GM19099 (cell line): ENCODE data around the gene MAP2K3.

ENCODE experiments used
- POLR2A ChIP-seq: IDR thresholded peaks from 3 replicates; pipeline ENCODE4 v1.6.1; 2011; ENCODE audit warnings: low read depth; ENCODE audit not compliant: insufficient read length; ENCODE audit errors: extremely low read depth

MAP2K3 gene

DNA sequence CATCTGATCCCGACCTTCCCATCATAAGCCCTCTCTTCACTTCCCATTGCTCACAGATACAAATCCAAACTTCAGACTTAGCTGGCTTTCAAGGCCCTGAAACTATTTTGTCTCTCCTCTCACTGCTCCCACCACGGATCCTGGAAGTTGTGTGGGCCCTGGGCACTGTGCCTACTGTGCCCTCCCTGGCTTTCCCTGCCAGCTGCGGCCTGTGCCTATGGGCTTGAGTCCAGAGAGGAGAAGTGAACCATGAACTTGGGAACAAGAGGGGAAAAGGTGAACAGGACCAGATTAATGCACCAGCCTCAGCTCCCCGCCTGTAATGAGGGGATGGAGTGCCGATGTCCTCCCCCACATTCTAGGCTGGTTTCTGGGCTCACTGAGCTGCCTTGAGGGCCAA lies 72.8 kb downstream of the MAP2K3 start:
- TF ChIP-seq POLR2A, result no peak

DNA sequence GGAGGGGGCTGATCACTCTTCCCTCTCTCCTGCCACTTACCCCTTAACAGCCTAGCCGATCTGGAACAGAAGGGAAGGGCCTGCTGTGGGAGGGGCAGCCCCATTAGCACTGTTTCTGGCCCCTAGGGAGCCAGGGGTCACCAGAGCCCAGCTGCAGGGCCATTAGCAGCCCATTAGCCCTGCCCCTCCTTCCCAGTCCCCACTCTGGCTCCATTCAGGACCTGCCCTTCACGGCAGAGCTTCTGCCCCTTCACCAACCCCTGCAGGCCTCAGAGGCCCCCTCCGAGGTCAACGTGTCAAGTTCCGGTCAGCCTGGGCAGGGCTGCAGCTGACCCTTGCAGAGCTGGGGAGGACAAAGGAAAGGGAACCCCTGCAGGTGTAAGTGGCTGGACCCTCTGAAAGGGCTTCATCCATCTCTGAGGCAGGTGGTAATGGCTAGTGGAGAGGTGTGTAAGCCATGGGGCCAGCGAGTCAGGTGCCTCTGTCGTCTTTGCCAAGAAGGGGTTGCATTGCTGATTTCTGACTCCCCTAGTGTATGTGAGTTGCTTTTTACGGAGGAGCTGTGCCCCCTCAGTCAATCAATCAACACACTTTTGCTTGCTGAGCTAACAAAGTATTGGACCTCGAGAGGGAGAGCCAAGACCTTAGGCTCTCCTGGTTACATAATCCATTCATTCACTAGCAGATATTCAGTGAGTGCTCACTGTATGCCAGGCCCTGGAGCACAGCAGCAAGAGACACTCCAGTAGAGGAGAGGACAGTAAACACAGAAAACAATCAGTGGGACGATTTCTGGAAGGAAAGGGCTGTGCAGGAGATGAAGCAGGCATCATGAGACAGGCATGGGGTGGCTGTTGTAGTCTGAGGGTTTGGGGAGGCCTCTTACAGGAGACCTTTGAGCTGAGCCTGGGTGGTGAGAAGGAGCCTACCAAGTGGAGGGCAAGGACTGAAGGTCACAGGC lies 73.5 kb downstream of the MAP2K3 start:
- no peak for TF ChIP-seq POLR2A

DNA sequence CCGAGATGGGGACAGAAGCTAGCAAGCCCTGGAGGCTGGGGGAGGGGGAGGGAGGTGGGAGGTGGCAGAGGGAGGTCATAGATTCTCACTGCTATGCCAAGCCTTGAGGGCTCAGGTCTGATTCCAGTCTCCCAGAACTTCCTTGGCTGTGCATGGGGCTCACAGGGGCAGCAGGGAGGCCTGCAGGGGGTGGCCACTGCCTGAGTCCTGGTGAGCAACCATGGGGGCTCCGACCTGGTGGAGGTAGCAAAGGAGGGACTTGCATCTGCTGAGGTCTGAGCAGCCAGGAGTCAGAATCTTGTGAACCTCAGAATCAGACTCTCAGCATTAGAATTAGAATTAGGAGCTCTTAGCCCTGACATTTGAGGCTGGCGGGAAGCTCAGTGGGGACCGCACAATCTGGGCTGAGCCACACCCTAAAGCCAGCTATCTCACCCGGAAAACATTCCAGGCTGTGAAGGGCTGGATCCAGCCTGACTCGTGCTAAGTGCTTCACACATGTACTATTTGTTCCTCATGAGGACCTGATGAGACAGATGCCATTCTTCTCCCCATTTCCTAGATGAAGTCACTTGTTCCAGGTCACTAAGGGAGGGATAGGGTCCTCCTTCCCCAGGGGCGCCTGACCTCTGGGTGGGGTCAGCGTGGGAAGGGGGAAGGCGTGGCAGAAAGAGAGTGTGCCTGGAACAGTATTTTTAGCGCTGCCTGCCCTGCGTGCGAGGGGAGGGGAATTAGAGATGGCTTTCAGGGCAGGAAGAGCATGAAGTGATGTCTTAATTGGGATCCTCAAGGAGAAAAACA lies 74.4 kb downstream of the MAP2K3 start:
- TF ChIP-seq POLR2A, result no peak

DNA sequence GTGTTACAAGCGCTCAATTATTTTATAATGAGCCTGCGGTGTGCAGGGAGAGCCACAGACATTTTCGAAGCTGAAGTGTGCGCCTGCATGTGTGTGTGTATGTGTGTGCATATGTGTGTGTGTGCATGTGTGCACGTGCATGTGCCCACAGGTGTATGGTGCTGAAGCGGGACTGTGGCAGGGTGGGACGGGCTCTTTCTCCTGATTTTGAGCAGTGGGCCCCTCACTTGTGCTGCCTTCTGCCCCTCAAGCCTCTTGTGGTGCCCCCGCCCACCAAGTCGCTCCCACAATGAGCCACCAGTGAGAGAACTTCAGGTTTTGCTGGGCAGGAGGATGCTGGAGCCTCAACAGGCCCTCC lies 75.0 kb downstream of the MAP2K3 start:
- no peak for TF ChIP-seq POLR2A

DNA sequence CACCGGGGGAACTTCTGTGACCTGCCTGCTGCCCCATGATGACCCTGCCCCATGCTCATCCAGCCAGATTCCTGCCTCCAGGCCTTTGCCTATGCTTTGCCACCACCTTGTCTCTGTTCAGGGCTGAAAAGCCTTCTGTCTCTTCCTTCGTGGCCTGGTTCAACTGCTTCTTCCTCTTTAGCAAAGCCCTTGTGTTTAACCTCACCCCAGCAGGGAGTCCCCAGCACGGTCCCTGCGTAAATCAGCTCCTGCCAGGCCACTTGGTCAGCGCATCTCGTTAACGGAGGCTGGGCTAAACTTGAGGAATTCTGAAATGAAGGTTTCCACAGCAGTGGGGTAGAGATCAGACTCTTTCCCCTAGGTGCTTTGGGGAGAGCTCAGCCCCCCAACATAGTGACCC lies 75.5 kb downstream of the MAP2K3 start:
- no peak for TF ChIP-seq POLR2A

DNA sequence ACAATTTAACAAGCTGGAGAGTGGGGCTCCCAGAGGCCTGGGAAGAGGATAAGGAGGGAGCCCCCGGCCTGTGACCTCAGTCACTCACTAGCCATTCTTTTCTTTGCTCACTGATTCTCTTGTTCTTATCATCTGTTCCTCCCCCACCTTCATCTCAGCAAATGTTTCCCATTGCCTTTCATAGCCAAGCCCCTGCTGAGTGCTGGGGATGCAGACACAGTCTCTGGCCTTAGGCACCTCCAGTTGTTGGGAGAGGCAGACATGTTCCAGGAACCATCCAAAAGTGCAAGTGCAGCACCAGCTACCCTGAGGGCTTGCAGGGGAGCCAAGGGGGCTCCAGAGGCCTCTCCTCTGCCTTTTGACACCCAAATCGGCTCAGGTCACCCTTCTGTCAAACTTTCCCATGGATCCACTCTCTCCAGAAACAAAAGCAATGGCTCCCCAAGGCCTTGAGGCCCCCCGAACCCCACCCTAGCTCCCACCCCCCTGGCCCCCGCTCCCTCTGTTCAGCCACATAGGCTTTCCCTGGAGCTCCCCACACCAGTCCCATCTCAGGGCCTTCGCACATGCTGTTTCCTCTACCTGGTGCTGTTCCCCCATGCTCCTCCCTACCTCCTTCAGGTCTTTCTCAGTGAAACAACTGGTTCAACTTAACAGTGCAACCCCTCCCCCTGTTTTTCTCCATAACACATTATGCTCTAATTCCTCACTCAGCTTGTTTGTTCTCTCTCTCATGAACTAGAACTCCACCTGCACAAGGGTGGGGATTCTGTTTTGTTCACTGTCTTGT lies 76.7 kb downstream of the MAP2K3 start:
- TF ChIP-seq POLR2A, result no peak

DNA sequence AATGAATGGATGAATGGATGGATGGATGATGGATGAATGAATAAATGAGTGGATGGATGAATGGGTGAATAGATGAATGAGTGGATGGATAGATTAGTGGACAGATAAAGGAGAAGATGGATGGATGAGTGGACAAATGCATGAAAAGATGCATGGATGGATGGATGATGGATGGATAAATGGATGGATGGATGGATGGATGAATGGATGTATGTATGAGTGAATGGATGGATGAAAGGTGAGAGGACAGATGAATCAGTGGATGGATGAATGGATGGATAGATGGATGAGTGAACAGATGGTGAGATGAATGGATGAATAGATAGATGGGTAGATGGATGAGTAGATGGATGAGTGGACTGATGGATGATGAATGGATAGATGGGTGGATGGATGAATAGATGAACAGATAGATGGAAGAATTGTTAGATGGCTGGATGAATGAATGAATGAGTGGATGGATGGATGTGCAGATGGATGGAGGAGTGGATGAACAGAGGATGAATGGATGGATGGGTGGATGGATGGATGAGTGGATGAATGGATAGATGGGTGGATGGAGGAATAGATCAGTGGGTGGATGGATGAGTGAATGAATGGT lies 77.9 kb downstream of the MAP2K3 start:
- TF ChIP-seq POLR2A, result no peak

DNA sequence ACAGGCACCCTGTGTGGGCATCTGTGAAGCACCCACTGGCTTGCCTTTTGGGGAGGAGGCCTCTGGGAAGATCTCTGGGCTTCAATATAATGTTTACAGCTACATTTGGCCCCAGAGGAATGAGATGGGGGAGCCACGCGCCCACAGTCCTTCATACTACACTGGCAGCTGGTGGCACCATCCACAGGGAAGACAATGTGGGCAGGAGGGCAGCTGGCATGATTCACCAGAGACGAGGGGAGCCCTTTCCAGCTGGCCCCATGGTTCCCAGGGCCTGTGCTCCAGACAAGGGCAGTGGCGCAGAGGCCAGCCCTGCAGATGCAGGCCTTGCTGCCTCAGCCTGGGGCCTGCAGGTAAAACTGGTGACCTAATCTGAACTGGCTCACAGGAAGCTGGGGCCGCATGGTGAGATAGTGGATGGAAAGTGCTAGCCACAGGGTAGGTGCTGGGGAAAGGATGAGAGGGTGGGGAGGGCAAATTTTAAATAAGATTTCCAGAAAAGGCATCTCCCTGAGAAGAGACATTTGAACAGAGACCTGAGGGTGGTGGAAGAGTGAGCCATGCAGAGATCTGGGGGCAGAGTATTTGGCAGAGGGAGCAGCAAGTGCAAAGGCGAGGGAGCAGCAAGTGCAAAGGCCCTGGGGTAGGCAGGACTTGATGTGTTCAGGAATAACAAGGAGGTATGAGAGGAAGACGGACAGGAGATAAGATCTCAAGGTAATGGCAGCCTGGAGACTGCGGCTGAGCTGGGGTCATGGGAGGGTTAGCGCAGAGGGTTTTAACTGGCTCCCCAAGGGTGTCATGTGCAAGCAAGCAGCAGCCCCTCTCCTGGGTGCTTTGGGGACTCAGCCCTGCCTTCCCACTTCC lies 79.5 kb downstream of the MAP2K3 start:
- TF ChIP-seq POLR2A, result no peak
